ENCODE results near the gene MICA.
"Not testable (repeated sequence)": the region's sequence is repeated elsewhere in the genome, so short reads cannot be mapped to it uniquely, and the experiment has no call there.

MICA gene

GRCh38 chr6:31366693-31367470, 36.5 kb upstream of the MICA start:
- Mint-ChIP-seq H3K4me3 (peak overlapping the region; percentile 76 to 85), H3K9me3 (no peaks in the 10 kb centered on the region), H3K27me3 (peaks cover 7 to 37% of the 10 kb centered on the region in 2 donors), H3K4me1 (ENCODE audit: low read depth in 2 of 2) (peaks cover 6 to 9% of the 10 kb centered on the region in 2 donors), H3K27ac (peak overlapping the region in 1 of 2 donors; percentile 74), H3K36me3 (ENCODE audit: insufficient read depth) (no peaks in the 10 kb centered on the region)
- ATAC-seq (replicated peaks) (peak; percentile 98), DNase-seq (peak; percentile 88)

- no peak for ATAC-seq (replicated peaks)
- Mint-ChIP-seq H3K27me3 (peaks cover 7 to 37% of the 10 kb centered on the region in 2 donors), H3K4me3 (no peak overlapping the region), H3K9me3 (no peaks in the 10 kb centered on the region), H3K4me1 (ENCODE audit: low read depth in 2 of 2) (peaks cover 6 to 10% of the 10 kb centered on the region in 2 donors), H3K27ac (no peak overlapping the region), H3K36me3 (ENCODE audit: insufficient read depth) (peaks cover 3% of the 10 kb centered on the region)
- no peak for DNase-seq
Measured at GRCh38 chr6:31368461-31368860, 34.9 kb upstream of the MICA start.

GRCh38 chr6:31374118-31374517, 29.3 kb upstream of the MICA start:
- Mint-ChIP-seq H3K27ac (peak overlapping the region in 1 of 2 donors; percentile 61), H3K27me3 (peaks cover 15 to 39% of the 10 kb centered on the region in 2 donors)
- not testable (repeated sequence) for H3K36me3 Mint-ChIP-seq (ENCODE audit: insufficient read depth); H3K4me1 Mint-ChIP-seq (ENCODE audit: low read depth in 2 of 2); H3K4me3 Mint-ChIP-seq; H3K9me3 Mint-ChIP-seq
- peak; percentile 21 to 61 (median 30) for DNase-seq
- ATAC-seq (replicated peaks) = peak; percentile 17

GRCh38 chr6:31375699-31376098, 27.7 kb upstream of the MICA start:
- no peak for DNase-seq
- no peak for ATAC-seq (replicated peaks)
- Mint-ChIP-seq H3K27ac (no peak overlapping the region), H3K27me3 (peaks cover 31 to 41% of the 10 kb centered on the region in 2 donors), H3K4me1 (ENCODE audit: low read depth in 2 of 2) (peaks cover 6 to 7% of the 10 kb centered on the region in 2 donors), H3K4me3 (no peak overlapping the region), H3K36me3 (ENCODE audit: insufficient read depth) (peaks cover 3% of the 10 kb centered on the region), H3K9me3 (no peaks in the 10 kb centered on the region)

- Mint-ChIP-seq H3K4me3 (no peak overlapping the region), H3K9me3 (no peaks in the 10 kb centered on the region), H3K27me3 (peaks cover 42 to 53% of the 10 kb centered on the region in 2 donors), H3K36me3 (ENCODE audit: insufficient read depth) (peaks cover 3% of the 10 kb centered on the region), H3K27ac (no peak overlapping the region), H3K4me1 (ENCODE audit: low read depth in 2 of 2) (peaks cover 6 to 7% of the 10 kb centered on the region in 2 donors)
- ATAC-seq (replicated peaks) (no peak), DNase-seq (no peak)
Measured at GRCh38 chr6:31377029-31377428, 26.4 kb upstream of the MICA start.

GRCh38 chr6:31378062-31378720, 25.2 kb upstream of the MICA start:
- peaks cover 44 to 57% of the 10 kb centered on the region in 2 donors for H3K27me3 Mint-ChIP-seq
- no peaks in the 10 kb centered on the region for H3K9me3 Mint-ChIP-seq
- H3K4me3 Mint-ChIP-seq = no peak overlapping the region
- no peak overlapping the region for H3K27ac Mint-ChIP-seq
- no peak for DNase-seq
- peaks cover 6 to 7% of the 10 kb centered on the region in 2 donors for H3K4me1 Mint-ChIP-seq (ENCODE audit: low read depth in 2 of 2)
- peaks cover under 1% of the 10 kb centered on the region for H3K36me3 Mint-ChIP-seq (ENCODE audit: insufficient read depth)
- ATAC-seq (replicated peaks) = no peak

- Mint-ChIP-seq H3K27me3 (peaks cover 44 to 57% of the 10 kb centered on the region in 2 donors), H3K9me3 (no peaks in the 10 kb centered on the region), H3K4me3 (no peak overlapping the region), H3K27ac (no peak overlapping the region), H3K4me1 (ENCODE audit: low read depth in 2 of 2) (peaks cover 2 to 4% of the 10 kb centered on the region in 2 donors), H3K36me3 (ENCODE audit: insufficient read depth) (no peaks in the 10 kb centered on the region)
- DNase-seq (no peak), ATAC-seq (replicated peaks) (no peak)
Measured at GRCh38 chr6:31378721-31379103, 24.7 kb upstream of the MICA start.

- DNase-seq = no peak
- Mint-ChIP-seq H3K4me3 (no peak overlapping the region), H3K36me3 (ENCODE audit: insufficient read depth) (no peaks in the 10 kb centered on the region), H3K9me3 (no peaks in the 10 kb centered on the region), H3K27me3 (peaks cover 44 to 57% of the 10 kb centered on the region in 2 donors), H3K4me1 (ENCODE audit: low read depth in 2 of 2) (no peaks in the 10 kb centered on the region), H3K27ac (no peak overlapping the region)
- ATAC-seq (replicated peaks) = no peak
Measured at GRCh38 chr6:31379850-31380249, 23.5 kb upstream of the MICA start.

GRCh38 chr6:31381666-31382065, 21.7 kb upstream of the MICA start:
- Mint-ChIP-seq H3K36me3 (ENCODE audit: insufficient read depth) (no peaks in the 10 kb centered on the region), H3K27ac (no peak overlapping the region), H3K4me1 (ENCODE audit: low read depth in 2 of 2) (no peaks in the 10 kb centered on the region), H3K4me3 (no peak overlapping the region), H3K9me3 (no peaks in the 10 kb centered on the region), H3K27me3 (peaks cover 44 to 57% of the 10 kb centered on the region in 2 donors)
- ATAC-seq (replicated peaks) = no peak
- DNase-seq = no peak

GRCh38 chr6:31383149-31383548, 20.2 kb upstream of the MICA start:
- no peak overlapping the region for H3K4me3 Mint-ChIP-seq
- no peaks in the 10 kb centered on the region for H3K4me1 Mint-ChIP-seq (ENCODE audit: low read depth in 2 of 2)
- ATAC-seq (replicated peaks) = no peak
- no peaks in the 10 kb centered on the region for H3K36me3 Mint-ChIP-seq (ENCODE audit: insufficient read depth)
- H3K27ac Mint-ChIP-seq = no peak overlapping the region
- DNase-seq = no peak
- H3K9me3 Mint-ChIP-seq = no peaks in the 10 kb centered on the region
- H3K27me3 Mint-ChIP-seq = peaks cover 39 to 42% of the 10 kb centered on the region in 2 donors

GRCh38 chr6:31385041-31385440, 18.4 kb upstream of the MICA start:
- Mint-ChIP-seq H3K27ac (no peak overlapping the region), H3K4me1 (ENCODE audit: low read depth in 2 of 2) (no peaks in the 10 kb centered on the region), H3K9me3 (no peaks in the 10 kb centered on the region), H3K27me3 (peaks cover 20 to 23% of the 10 kb centered on the region in 2 donors), H3K36me3 (ENCODE audit: insufficient read depth) (no peaks in the 10 kb centered on the region), H3K4me3 (no peak overlapping the region)
- DNase-seq (no peak), ATAC-seq (replicated peaks) (no peak)

- H3K36me3 Mint-ChIP-seq (ENCODE audit: insufficient read depth) = no peaks in the 10 kb centered on the region
- H3K9me3 Mint-ChIP-seq = no peaks in the 10 kb centered on the region
- peak overlapping the region in 1 of 2 donors; percentile 33 for H3K27ac Mint-ChIP-seq
- no peaks in the 10 kb centered on the region for H3K4me1 Mint-ChIP-seq (ENCODE audit: low read depth in 2 of 2)
- ATAC-seq (replicated peaks) (no peak), DNase-seq (no peak)
- H3K4me3 Mint-ChIP-seq = no peak overlapping the region
- H3K27me3 Mint-ChIP-seq = peaks cover 12 to 13% of the 10 kb centered on the region in 2 donors
Measured at GRCh38 chr6:31386099-31386498, 17.3 kb upstream of the MICA start.

- peaks cover 3 to 5% of the 10 kb centered on the region in 2 donors for H3K27me3 Mint-ChIP-seq
- DNase-seq (no peak), ATAC-seq (replicated peaks) (no peak)
- H3K4me3 Mint-ChIP-seq = no peak overlapping the region
- H3K9me3 Mint-ChIP-seq = no peaks in the 10 kb centered on the region
- H3K4me1 Mint-ChIP-seq (ENCODE audit: low read depth in 2 of 2) = no peaks in the 10 kb centered on the region
- peak overlapping the region in 1 of 2 donors; percentile 33 for H3K27ac Mint-ChIP-seq
- no peaks in the 10 kb centered on the region for H3K36me3 Mint-ChIP-seq (ENCODE audit: insufficient read depth)
Measured at GRCh38 chr6:31386977-31387376, 16.4 kb upstream of the MICA start.
